HG02759 (cell line): Measurements from ENCODE around the gene CDH22.

Experiments used
- ATAC-seq: cut with Tn5 transposase; IDR thresholded peaks from one replicate; pipeline ENCODE4 v1.9.1; 2021; ENCODE audit warnings: mild to moderate bottlenecking, moderate library complexity; ENCODE audit not compliant: unreplicated experiment

Gene CDH22

DNA sequence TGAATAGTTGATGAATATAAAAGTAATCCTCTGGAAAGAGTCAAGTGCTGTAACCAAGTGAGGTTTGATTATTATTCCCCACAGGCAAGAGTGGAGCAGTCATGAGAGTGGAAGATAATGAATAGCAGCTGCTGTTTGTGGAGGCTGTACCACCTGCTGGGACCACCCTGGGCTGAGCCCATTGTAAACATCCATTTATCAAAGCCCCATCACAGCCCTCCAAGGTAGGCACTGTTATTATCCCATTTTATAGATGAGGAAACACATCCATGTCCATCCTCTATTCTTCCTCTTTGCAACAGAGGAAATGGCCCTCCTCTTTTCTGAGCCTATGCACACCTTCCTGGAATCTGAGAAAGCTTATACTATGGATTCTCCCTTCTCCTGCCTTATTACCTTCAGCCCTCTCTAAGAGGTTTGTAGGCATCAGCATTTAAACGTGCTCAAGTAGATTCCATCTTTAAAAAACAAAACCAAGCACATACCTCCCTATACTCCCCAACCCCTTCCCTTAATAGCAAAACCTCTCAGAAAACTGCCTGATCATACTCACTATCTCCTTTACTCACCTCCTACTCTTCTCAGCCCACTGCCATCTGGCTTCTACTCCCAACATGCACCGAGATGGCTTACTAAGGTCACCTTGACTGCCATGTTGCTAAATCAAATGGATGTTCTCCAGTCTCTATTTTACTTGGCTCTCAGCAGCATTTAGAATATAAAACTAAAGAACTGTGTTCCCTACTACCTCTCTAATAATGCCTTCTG lies 37.1 kb downstream of the CDH22 start:
- no peak for ATAC-seq

DNA sequence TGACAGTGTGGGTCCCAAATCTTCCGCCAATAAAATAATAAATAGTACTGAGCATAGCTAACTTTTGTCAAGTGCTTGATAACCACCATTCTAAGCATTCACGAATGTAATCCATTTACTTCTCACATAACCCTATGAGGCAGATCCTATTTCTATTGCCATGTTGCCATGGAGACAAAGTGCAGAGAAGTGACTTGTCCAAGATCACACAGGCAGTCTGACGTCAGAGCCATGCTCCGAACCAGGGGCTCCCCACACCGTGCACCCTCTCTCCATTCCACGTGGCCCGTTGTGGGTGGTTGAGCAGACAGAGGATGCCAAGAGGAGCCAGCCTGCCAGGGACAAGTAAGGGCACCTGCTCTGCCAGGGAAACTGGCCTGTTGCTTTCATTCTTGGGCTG lies 38.9 kb downstream of the CDH22 start:
- no peak for ATAC-seq

DNA sequence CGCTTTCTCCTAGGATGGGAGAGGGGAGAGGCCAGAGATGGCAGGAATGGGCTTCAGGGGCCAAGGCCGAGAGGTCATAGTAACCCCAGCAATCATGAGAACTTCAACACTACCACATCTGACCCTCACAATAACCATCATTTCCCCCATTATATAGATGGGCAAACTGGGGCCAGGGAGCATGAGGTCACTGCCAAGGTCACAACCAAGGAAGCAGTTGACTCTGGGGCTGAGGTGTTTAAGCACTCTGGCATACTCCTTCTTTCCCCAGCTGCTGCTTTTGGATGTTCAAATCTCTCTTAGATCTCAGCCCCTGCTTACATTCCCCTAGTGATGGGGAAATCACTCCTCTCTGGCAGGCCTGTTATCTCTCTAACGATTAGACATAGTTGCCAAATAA lies 39.6 kb downstream of the CDH22 start:
- no peak for ATAC-seq

DNA sequence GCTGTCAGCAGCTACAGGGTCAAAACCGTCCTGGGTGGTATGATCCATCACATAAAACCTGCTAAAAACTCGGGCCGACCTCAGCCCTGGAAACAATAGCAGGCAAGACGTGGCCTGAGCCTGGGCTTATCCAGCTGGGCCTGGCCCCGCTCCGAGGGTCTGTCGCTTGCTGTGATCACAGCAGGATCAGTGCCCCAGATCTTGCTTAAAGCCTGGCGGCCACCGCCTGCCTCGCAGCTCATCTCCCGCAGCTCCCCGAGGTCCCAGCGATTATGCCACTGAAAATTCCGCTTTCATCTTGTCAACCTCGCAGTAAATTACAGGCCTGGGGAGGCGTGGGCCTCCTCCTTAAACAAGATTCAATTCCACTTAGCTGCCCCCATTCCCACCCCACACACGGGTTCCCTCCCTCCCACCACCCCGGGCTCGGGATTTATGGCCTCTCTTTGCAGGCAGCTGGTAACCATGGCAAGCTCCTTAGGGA lies 40.1 kb downstream of the CDH22 start:
- no peak for ATAC-seq

- ATAC-seq: no peak
Observed at GRCh38 chr20:46267108-46268105, 40.9 kb downstream of the CDH22 start.

GRCh38 chr20:46265539-46265938 lies 42.8 kb downstream of the CDH22 start:
- no peak for ATAC-seq

- ATAC-seq: no peak
Observed at GRCh38 chr20:46264391-46265266, 43.7 kb downstream of the CDH22 start.

GRCh38 chr20:46261456-46262253 lies 46.6 kb downstream of the CDH22 start:
- ATAC-seq: no peak

GRCh38 chr20:46260936-46261454 lies 47.3 kb downstream of the CDH22 start:
- ATAC-seq: no peak

GRCh38 chr20:46260480-46260879 lies 47.8 kb downstream of the CDH22 start:
- ATAC-seq: no peak

GRCh38 chr20:46259260-46259859 lies 48.9 kb downstream of the CDH22 start:
- no peak for ATAC-seq

DNA sequence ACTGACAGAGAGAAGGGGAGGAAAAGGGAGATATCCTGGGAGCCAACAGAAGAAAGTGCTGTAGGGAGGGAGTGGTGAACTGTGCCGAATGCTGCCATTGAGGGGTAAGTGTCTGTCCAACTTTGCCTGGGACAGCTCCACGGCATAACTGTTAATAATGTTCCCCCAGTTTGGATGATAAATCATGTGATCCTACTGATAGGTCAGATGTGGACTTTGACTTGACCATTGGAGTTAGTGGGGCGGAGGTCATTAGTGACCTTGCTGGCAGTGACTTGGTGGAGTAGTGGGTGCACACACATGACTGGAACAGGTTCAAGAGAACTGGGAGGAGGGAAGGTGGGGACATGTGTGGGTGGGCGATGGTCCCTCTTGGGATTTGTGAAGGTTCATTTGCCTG lies 50.4 kb downstream of the CDH22 start:
- no peak for ATAC-seq

- no peak for ATAC-seq
Observed at GRCh38 chr20:46256293-46256692, 52.0 kb downstream of the CDH22 start.

GRCh38 chr20:46255440-46256104 lies 52.7 kb downstream of the CDH22 start:
- no peak for ATAC-seq

GRCh38 chr20:46253391-46253790 lies 54.9 kb downstream of the CDH22 start:
- no peak for ATAC-seq

DNA sequence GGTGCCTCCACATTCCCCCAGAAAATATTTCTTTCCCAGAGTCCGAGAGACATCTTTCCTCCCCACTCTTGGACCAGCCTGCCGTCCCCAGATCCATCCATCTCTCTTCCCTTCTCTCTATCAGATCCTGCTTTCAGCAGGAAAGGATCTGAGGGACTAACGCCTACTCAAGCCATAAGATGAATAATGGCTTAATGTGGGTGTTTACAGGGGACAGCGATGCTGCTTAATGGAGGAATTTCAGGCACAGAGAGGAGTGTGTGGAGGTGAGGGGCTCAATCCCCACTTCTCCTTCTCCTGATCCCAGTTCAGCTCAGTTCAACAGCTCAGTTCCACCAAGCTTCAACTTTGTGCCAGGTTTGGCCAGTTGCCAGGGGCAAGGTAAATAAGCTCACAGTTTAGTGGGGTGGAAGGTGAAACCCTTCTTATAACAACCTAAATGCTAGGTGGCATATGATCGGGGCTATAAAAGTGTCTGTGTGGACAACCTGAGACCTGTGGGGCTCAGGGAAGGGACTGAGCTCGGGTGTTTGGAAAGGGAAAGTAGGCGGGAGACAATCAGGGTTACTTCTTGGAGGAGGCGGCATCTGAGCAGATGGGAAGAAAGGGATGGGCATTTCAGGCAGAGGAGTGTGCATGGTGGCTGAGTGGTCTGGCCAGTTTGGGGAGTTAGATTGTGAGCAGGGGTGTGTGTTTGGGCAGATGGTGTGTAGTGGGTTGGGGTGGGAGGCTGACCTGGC lies 55.8 kb downstream of the CDH22 start:
- ATAC-seq: no peak

DNA sequence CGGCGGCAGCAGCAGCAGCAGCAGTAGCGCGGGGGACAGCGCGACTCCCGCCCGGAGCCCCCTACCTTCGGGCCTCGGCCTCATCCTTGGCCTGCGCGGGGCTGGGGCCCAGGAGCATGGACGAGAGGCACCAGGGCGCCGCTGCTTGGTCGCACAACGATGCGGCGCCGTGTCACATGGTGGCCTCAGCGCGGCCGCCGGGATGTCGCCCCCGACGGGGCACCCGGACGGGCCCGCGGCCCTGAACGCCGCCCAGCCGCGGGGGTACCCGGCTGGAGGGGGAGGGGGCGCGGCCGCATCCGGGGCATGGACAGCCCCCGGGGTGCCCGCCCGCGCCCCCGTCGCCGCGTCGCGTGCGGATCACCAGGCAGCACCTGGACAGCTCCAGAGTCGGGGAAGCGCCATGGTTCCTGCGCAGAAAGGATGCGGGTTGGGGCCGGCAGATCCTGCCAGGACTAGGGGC lies 57.1 kb downstream of the CDH22 start:
- no peak for ATAC-seq

DNA sequence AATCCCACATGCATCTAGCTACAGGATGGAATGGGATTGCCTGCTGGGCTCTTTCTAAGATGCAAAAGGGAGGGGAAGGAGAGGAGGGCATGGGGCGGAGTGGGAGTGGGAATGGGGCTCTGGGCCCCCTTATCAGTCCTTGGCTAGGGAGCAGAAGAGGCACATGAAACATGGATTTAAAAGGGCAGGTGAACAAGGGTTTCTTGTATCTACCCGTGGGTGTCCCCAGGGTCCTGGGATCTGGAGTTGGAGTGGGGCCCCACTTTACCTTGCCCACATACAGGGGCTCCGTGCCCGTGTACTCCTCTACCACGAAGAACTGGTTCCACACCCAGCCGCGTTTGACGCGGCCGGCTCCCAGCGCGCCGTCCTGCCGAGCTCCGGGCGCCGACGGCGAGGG lies 57.5 kb downstream of the CDH22 start:
- ATAC-seq: no peak
